Measurements from ENCODE around the gene CES5A.
"Not testable (repeated sequence)": the region's sequence is repeated elsewhere in the genome, so short reads cannot be mapped to it uniquely, and the experiment has no call there.

The CES5A gene

DNA sequence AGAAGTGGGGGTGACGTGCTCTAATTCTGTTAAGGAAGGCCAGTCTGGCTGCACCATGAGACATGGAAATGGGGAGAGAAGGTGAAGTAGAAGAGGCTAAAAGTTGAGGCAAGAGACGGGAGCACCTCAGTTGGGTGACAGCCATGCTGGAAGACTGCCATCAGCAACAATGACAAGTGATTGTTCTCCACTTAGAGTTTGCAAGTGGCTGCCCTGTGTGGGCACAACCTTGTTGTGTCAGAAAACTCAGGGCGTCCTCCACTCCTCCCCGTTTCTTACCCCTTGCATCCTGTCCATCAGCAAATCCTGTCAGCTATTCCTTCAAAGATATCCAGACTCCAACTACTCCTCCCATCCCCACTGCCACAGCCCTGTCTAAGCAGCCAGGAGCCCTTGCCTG is 59.9 kb downstream of the CES5A start (continued):
- TF ChIP-seq ZNF664 (tag by site-specific recombination; IDR thresholded peaks at IDR 0.05) (no peak), ZBTB7A (tag by site-specific recombination; IDR thresholded peaks at IDR 0.05; ENCODE audit: low read depth) (no peak), ZNF600 (tag by site-specific recombination; IDR thresholded peaks at IDR 0.05) (no peak), SP7 (tag by site-specific recombination; IDR thresholded peaks at IDR 0.05) (no peak), BCL11B (tag by site-specific recombination; IDR thresholded peaks at IDR 0.05; ENCODE audit: low read depth) (no peak), ZNF24 (tag by site-specific recombination; IDR thresholded peaks at IDR 0.05) (no peak)
- TF ChIP-seq, protein P1, sequence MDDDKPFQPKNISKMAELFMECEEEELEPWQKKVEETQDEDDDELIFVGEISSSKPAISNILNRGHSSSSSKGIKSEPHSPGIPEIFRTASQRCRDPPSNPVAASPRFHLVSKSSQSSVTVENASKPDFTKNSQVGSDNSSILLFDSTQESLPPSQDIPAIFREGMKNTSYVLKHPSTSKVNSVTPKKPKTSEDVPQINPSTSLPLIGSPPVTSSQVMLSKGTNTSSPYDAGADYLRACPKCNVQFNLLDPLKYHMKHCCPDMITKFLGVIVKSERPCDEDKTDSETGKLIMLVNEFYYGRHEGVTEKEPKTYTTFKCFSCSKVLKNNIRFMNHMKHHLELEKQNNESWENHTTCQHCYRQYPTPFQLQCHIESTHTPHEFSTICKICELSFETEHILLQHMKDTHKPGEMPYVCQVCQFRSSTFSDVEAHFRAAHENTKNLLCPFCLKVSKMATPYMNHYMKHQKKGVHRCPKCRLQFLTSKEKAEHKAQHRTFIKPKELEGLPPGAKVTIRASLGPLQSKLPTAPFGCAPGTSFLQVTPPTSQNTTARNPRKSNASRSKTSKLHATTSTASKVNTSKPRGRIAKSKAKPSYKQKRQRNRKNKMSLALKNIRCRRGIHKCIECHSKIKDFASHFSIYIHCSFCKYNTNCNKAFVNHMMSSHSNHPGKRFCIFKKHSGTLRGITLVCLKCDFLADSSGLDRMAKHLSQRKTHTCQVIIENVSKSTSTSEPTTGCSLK (tag by site-specific recombination; IDR thresholded peaks at IDR 0.05) = no peak

GRCh38 chr16:55814174-55814573 is 61.0 kb downstream of the CES5A start:
- H3K27ac ChIP-seq (ENCODE audit: extremely low read depth, low read depth, low read length); POLR2A ChIA-PET; H3K9me3 ChIP-seq (ENCODE audit: control insufficient read depth, insufficient read depth, low read depth, low read length); H3K4me3 ChIP-seq (ENCODE audit: low read depth, low read length); CTCF ChIA-PET; H3K36me3 ChIP-seq (ENCODE audit: control insufficient read depth in 2 of 2, insufficient read depth in 1 of 2, low read length in 2 of 2); H3K4me1 ChIP-seq (ENCODE audit: control insufficient read depth, insufficient read depth, low read length): not testable (repeated sequence)

DNA sequence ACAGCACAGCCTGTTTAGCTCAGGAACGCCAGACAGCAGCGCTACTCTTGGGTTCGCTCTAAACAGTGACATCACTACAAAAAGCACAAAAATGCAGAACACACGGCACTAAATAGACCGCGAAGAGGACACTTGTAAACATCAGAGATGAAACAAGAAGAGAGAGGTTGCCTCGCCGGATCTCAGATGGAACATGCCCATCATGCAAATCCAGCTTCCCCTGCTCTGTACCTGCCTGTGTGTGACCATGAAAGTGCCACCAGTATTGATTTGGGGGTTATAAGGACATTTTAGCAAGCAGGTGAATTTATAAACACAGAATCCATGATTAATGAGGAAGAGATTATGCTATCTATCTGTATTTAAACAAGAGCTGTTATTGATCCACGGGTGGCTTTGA is 61.4 kb downstream of the CES5A start:
- POLR2A ChIA-PET; H3K27ac ChIP-seq (ENCODE audit: extremely low read depth, low read depth, low read length); H3K36me3 ChIP-seq (ENCODE audit: control insufficient read depth in 2 of 2, insufficient read depth in 1 of 2, low read length in 2 of 2); CTCF ChIA-PET; H3K4me1 ChIP-seq (ENCODE audit: control insufficient read depth, insufficient read depth, low read length); H3K9me3 ChIP-seq (ENCODE audit: control insufficient read depth, insufficient read depth, low read depth, low read length); H3K4me3 ChIP-seq (ENCODE audit: low read depth, low read length): not testable (repeated sequence)

GRCh38 chr16:55812951-55813350 is 62.2 kb downstream of the CES5A start:
- CTCF ChIA-PET = no interaction called here

More at GRCh38 chr16:55812951-55813350, 62.2 kb downstream of the CES5A start:
- Histone ChIP-seq H3K4me3 (ENCODE audit: low read depth, low read length) (no peak overlapping the region), H3K27ac (ENCODE audit: extremely low read depth, low read depth, low read length) (no peak overlapping the region), H3K36me3 (ENCODE audit: control insufficient read depth in 2 of 2, insufficient read depth in 1 of 2, low read length in 2 of 2) (no peaks in the 10 kb centered on the region), H3K9me3 (ENCODE audit: control insufficient read depth, insufficient read depth, low read depth, low read length) (no peaks in the 10 kb centered on the region), H3K4me1 (ENCODE audit: control insufficient read depth, insufficient read depth, low read length) (no peaks in the 10 kb centered on the region)
- TF ChIP-seq ZNF549 (tag by site-specific recombination; IDR thresholded peaks at IDR 0.05) = no peak
- TF ChIP-seq ZNF114 (tag by site-specific recombination; IDR thresholded peaks at IDR 0.05) = no peak
- no peak for TF ChIP-seq ZNF350 (tag by site-specific recombination; IDR thresholded peaks at IDR 0.05)
- no peak for TF ChIP-seq ZNF324 (tag by site-specific recombination; IDR thresholded peaks at IDR 0.05)
- TF ChIP-seq TSHZ1 (tag by site-specific recombination; IDR thresholded peaks at IDR 0.05; ENCODE audit: borderline replicate concordance) = no peak
- no peak for TF ChIP-seq ZNF654 (tag by site-specific recombination; IDR thresholded peaks at IDR 0.05; ENCODE audit: low read depth)
- no peak for TF ChIP-seq ZNF169 (tag by site-specific recombination; IDR thresholded peaks at IDR 0.05)
- TF ChIP-seq ZNF777 (tag by site-specific recombination; IDR thresholded peaks at IDR 0.05; ENCODE audit: borderline replicate concordance) = no peak
- no peak for TF ChIP-seq ZNF513 (tag by site-specific recombination; IDR thresholded peaks at IDR 0.05)
- TF ChIP-seq ZNF670 (tag by site-specific recombination; IDR thresholded peaks at IDR 0.05; ENCODE audit: low read depth) = no peak
- no peak for TF ChIP-seq ZNF354C (tag by site-specific recombination; IDR thresholded peaks at IDR 0.05; ENCODE audit: borderline replicate concordance, low read depth)
- POLR2A ChIA-PET = no interaction called here

Measured in HEK293 (cell line).